ENCODE results near the gene ESRRA. TPM values are rescaled to one million over a fixed set of nuclear protein-coding genes. Genes with fewer than 3 reads are reported as not detected.

ESRRA gene
- total and polyA plus RNA-seq, 2 of the 13 experiments (the other 11 are each of a cell fraction or from before 2014, with no cell fraction given) = 18.1 to 36.3 TPM

GRCh38 chr11:64305075-64305690 is at the start of gene ESRRA (continued):
- TF ChIP-seq MTERF4 (CRISPR knock-in tag; IDR thresholded peaks at IDR 0.05) (no peak), HIVEP1 (CRISPR knock-in tag; IDR thresholded peaks at IDR 0.05) (no peak), PHF20 (CRISPR knock-in tag; IDR thresholded peaks at IDR 0.05) (no peak), KAT8 (CRISPR knock-in tag; IDR thresholded peaks at IDR 0.05) (0 out of 2 replicates have a peak, but pooled peaks have one; percentile 19), TGIF2 (CRISPR knock-in tag; IDR thresholded peaks at IDR 0.05) (no peak), POGK (CRISPR knock-in tag; conservative IDR thresholded peaks at IDR 0.05) (no peak), DBP (CRISPR knock-in tag; IDR thresholded peaks at IDR 0.05; ENCODE audit: not compliant biosample characterization) (no peak), ATRX (CRISPR knock-in tag; IDR thresholded peaks at IDR 0.05; ENCODE audit: borderline replicate concordance) (no peak), ZNF160 (CRISPR knock-in tag; IDR thresholded peaks at IDR 0.05) (no peak), GATAD1 (CRISPR knock-in tag; IDR thresholded peaks at IDR 0.05) (no peak), JUND (CRISPR knock-in tag; IDR thresholded peaks at IDR 0.05) (no peak; the same call in 1 of the 2 replicates), PAF1 (CRISPR knock-in tag; IDR thresholded peaks at IDR 0.05) (no peak), DZIP1 (CRISPR knock-in tag; IDR thresholded peaks at IDR 0.05) (no peak), KLF16 (CRISPR knock-in tag; IDR thresholded peaks at IDR 0.05) (peak in 1 of 2 experiments; percentile 17; a peak in 1 of 4 replicates), ZNF740 (CRISPR knock-in tag; IDR thresholded peaks at IDR 0.05) (no peak), ZUFSP (CRISPR knock-in tag; IDR thresholded peaks at IDR 0.05; ENCODE audit: borderline replicate concordance) (no peak), HMGA1 (CRISPR knock-in tag; conservative IDR thresholded peaks at IDR 0.05) (no peak), CC2D1A (CRISPR knock-in tag; IDR thresholded peaks at IDR 0.05) (no peak), ZNF343 (CRISPR knock-in tag; IDR thresholded peaks at IDR 0.05) (no peak), THRA (CRISPR knock-in tag; IDR thresholded peaks at IDR 0.05; ENCODE audit: borderline replicate concordance) (peak; percentile 22; the same call in 1 of the 2 replicates)
